GM12872 (cell line): ENCODE results near the gene TIMM17A.

Experiments used
- TF ChIP-seq, protein P1 (sequence below): IDR thresholded peaks from 3 replicates; pipeline ENCODE4 v1.5.1; 2011; ENCODE audit warnings: low read depth, mild to moderate bottlenecking, low read length, moderate library complexity; ENCODE audit not compliant: insufficient read depth

The TIMM17A gene

DNA sequence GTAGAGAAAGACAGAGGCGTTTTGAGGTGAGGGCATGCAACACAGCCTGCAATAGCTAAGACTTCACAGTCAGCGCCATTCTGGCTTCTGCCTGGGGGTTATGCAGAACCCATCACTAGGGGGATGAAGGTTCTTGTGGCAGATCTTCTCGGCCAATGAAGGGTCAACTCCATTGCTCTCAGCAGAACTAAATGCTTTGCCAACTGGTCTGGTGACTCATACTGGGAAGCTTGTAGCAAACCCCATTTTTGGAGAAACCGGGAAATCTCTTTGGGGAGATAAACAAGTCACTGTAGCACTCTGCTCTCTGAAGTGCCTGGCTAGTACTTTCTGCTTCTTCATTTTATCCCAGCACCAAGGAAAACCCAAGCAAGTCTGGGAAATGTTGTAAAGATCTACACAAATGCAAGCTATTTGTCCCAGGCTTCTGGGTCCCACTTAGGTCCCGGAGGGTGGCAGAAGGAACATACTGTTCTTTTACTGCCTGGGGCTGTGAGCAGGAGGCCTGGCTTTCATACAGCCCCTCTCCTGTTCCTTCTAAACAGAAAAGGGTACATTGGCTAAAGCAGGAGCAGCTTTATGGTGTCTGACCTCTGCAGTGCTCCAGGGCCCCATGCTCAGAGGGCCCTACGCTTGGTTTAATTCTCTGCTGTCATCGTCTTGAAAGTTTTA lies 37.8 kb upstream of the TIMM17A start:
- TF ChIP-seq, protein P1, sequence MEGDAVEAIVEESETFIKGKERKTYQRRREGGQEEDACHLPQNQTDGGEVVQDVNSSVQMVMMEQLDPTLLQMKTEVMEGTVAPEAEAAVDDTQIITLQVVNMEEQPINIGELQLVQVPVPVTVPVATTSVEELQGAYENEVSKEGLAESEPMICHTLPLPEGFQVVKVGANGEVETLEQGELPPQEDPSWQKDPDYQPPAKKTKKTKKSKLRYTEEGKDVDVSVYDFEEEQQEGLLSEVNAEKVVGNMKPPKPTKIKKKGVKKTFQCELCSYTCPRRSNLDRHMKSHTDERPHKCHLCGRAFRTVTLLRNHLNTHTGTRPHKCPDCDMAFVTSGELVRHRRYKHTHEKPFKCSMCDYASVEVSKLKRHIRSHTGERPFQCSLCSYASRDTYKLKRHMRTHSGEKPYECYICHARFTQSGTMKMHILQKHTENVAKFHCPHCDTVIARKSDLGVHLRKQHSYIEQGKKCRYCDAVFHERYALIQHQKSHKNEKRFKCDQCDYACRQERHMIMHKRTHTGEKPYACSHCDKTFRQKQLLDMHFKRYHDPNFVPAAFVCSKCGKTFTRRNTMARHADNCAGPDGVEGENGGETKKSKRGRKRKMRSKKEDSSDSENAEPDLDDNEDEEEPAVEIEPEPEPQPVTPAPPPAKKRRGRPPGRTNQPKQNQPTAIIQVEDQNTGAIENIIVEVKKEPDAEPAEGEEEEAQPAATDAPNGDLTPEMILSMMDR: no peak

DNA sequence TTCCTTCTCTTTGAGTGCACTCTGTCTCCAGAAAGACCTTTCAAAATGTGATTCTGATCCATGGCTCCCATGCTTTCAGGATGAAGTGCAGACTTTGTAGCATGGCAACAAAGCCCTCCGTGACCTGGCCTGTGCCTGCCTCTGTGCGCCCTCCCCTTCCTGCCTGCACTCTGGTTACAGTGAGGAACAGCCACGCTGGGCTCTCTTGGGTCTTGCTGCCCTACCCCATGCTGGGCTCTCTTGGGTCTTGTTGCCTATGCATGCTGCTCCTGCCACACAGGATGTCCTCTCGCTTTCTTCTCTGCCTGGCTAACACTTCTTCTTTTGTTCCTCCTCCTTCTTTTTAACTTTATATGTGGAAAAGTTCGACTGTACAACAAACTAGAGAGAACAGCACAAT lies 37.0 kb upstream of the TIMM17A start:
- TF ChIP-seq, protein P1: no peak

DNA sequence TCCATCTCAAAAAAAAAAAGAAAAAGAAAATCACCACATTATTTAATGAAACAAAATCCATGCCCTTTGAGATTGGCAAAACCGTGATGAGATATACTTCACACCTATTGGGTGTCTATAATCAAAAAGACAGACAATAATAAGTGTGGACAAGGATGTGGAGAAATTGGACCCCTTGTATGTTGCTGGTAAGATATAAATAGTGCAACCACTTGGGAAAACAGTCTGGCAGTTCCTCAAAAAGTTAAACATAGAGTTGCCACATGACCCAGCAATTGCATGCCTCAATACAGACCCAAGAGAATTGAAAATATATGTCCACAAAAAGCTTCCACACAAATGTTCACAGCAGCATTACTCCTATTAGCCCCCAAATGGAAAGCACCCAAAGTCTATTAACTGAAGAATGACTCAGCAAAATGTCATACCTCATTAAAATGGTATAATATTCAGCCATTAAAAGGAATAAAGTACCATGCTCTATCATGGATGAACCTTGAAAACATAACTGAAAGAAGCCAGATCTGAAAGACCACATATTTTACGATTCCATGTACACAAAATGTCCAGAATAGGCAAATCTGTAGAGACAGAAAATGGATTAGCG lies 33.2 kb upstream of the TIMM17A start:
- TF ChIP-seq, protein P1: no peak

DNA sequence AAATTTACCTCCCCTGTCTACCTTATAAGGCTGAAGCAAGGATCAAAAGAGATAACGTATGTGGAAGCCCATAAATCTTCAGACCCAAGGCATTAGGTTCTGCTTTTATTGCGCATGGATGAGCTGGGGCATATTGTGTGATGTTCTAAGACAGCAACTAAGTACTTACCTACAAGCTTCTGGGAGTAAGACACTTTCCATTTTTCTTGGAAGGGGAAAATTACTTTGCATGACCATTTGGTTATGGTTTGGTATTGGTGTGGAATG lies 30.1 kb upstream of the TIMM17A start:
- TF ChIP-seq, protein P1: no peak

DNA sequence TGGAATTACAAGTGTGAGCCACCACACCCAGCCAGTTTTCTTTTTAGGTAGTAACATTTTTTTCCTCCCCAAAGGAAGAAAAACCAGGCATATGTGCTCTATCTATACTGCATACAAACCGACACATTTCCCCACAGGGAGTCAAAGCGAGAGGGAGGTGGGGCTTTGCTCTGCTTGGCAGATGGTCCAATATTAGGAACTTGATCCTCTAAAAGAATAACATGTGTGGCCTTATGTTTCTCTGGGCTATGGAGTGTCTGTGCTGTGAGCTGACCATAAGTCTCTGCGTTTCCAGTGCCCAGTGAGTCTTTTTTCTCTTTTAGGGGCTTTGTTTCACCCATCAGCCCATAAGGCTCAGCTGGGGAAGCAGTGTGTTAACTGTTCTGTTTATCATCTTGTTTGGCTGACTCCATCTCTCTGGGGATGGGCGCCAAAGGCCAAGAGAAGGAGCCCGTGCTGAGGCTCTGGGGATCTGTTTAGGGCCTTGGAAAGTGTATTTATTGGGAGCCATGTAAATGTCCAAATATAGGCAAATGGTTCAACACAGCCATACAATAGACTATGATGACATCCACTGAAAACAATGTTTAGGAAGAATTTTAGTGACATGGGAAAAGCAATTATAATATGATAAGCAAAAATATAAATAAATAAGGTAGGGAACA lies 29.2 kb upstream of the TIMM17A start:
- TF ChIP-seq, protein P1: no peak

DNA sequence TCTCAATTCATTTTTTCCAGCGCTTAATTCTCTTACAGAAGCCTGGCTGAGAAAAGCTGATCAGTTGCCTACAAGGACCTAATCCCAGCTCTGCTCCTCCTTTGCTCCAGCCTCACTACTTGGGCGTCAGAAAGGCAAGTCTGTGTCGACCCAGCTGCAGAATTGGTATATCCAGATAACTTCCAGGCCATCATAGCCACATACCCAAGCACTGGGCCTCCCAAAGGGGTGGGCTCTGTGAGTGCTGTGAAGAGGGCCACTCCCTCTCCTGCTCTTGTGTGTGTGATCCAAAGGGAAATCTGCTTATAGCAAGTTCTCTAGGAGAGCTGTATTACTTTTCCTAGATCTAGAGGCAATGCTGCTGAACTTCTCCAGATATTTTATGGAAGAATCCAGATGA lies 27.0 kb upstream of the TIMM17A start:
- TF ChIP-seq, protein P1: no peak

DNA sequence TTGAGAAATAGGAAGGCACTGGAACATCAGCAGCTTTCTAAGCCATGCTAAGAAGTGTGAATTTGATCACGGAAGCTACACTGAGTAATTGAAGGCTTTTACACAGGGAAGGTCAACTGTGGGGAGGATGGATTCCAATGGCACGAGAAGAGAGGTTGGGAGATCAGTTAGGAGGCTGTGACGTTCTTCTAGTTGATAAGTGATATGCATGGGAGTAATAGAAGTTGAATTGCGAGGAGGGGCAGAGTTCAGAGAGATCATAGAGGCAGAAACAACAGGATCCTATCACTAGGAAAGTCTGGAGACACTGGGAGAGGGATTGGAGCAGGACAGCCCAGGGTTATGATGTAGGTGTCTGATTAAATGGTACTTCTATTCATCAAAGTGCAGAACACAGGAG lies 25.2 kb upstream of the TIMM17A start:
- TF ChIP-seq, protein P1: no peak
